Right lobe of liver (tissue), 6 donors: ENCODE data around the gene TBC1D7. TPM values are rescaled to one million over a fixed set of nuclear protein-coding genes. Genes with fewer than 3 reads are reported as not detected.

Experiments
- ATAC-seq, 4 donors: fragments of 200-7000 bp; cut with Tn5 transposase; one replicate each; pipeline ENCODE4 v1.9.1; 2020; ENCODE audit warnings: mild to moderate bottlenecking in 4 of 4, moderate library complexity in 4 of 4
- DNase-seq, 3 donors: peaks; one replicate each; pipeline ENCODE4 v3.0.0-alpha.2; 2020
- H3K27ac ChIP-seq, 3 donors: fragments of 200-600 bp; one replicate each; pipeline ENCODE4 v1.8.0; 2022
- H3K27me3 ChIP-seq, 2 donors: fragments of 200-600 bp; one replicate each; pipeline ENCODE4 v1.8.0; 2022
- H3K36me3 ChIP-seq, 4 donors: fragments of 200-600 bp; sonication (generic) in 1 of 4; one replicate each; pipeline versions ENCODE4 v1.5.1 to v1.8.0; 2017 to 2022; ENCODE audit warnings: control low read depth in 1 of 4
- H3K4me1 ChIP-seq, 4 donors: fragments of 200-600 bp; sonication (generic) in 1 of 4; one replicate each; pipeline versions ENCODE4 v1.5.1 to v1.8.0; 2017 to 2022; ENCODE audit warnings: control low read depth in 1 of 4
- H3K4me3 ChIP-seq, 3 donors: fragments of 200-600 bp; one replicate each; pipeline ENCODE4 v1.8.0; 2022
- H3K9me3 ChIP-seq, 4 donors: fragments of 200-600 bp; sonication (generic) in 1 of 4; one replicate each; pipeline versions ENCODE4 v1.5.1 to v1.8.0; 2017 to 2022; ENCODE audit warnings: control low read depth in 1 of 4
- CTCF ChIP-seq, 4 donors: fragments of 200-600 bp in 3 of 4; fragments of 450-650 bp in 1 of 4; IDR thresholded peaks; one replicate each; pipeline versions ENCODE4 v1.5.1 to v1.8.0; 2016 to 2022; ENCODE audit warnings: antibody characterized with exemption in 4 of 4, mild to moderate bottlenecking in 2 of 4
- POLR2A ChIP-seq: fragments of 450-650 bp; IDR thresholded peaks from one replicate; pipeline ENCODE4 v1.6.1; 2017; ENCODE audit warnings: antibody characterized with exemption, mild to moderate bottlenecking
- WGBS: methylation state at CpG from one replicate; pipeline ENCODE4 v1.1.6; 2018; ENCODE audit warnings: low coverage, low lambda C conversion rate; ENCODE audit not compliant: insufficient coverage; ENCODE audit errors: missing lambda C conversion rate; 5-methylcytosine and 5-hydroxymethylcytosine counted together
- intact Hi-C, 2 donors: fragments of 100-400 bp; cut with DNase I; formaldehyde crosslinking; loops; one replicate each; pipeline versions ENCODE4 v1.11.2 to v1.14.1; 2022
- total RNA-seq, 6 experiments: library from RNA; depleted of rRNA in 2 of 6; stranded (reverse); fragments of >200 nt in 2 of 6; fragmentation: NEBNext Ultra II Directional in 3 of 6; extraction: Animal tissue kit (Norgen Biotek cat#: 25700) in 3 of 6; gene quantifications; one replicate each; pipeline versions ENCODE4 v1.1.0 to v1.2.4, GENCODE V29; 2016 to 2023
- donor health status: DM: no; HTN: yes; CAD: no.
- donor health status: DM: no; HTN: no; CAD: no.
- donor health status: DM: no; HTN: no; CAD: no.
- donor health status: DM: no; HTN: yes; CAD: no.
- donor health status: DM: no; HTN: yes; CAD: no.

Gene TBC1D7
- total RNA-seq, 6 experiments from 2014 or later = 7.8 to 16.0 (median 9.7) TPM

- Histone ChIP-seq H3K4me3 (peak overlapping the region in 1 of 3 donors; percentile 23), H3K4me1 (peaks cover 0 to 11% (median 0%) of the 10 kb centered on the region in 4 donors), H3K36me3 (peaks cover 0 to 12% (median 0%) of the 10 kb centered on the region in 4 donors), H3K27me3 (no peaks in the 10 kb centered on the region), H3K27ac (peak overlapping the region in 1 of 3 donors; percentile 17), H3K9me3 (no peaks in the 10 kb centered on the region)
- ATAC-seq (peak; percentile 56 to 90 (median 86)), DNase-seq (peak in 2 of 3 donors; percentile 62 to 63)
- WGBS = 24% methylated on average over 9 of the region's 9 CpGs
- intact Hi-C loops = no loop called here
- TF ChIP-seq CTCF (IDR thresholded peaks at IDR 0.05) (no peak), POLR2A (no peak)
These were observed 38.5 kb downstream of the TBC1D7 start for GRCh38 chr6:13289789-13290318.

- Histone ChIP-seq H3K27ac (no peak overlapping the region), H3K27me3 (no peaks in the 10 kb centered on the region), H3K4me1 (peaks cover 0 to 11% (median 0%) of the 10 kb centered on the region in 4 donors), H3K4me3 (no peak overlapping the region), H3K9me3 (no peaks in the 10 kb centered on the region), H3K36me3 (peaks cover 0 to 3% (median 0%) of the 10 kb centered on the region in 4 donors)
- intact Hi-C loops = no loop called here
- DNase-seq = peak in 1 of 3 donors; percentile 37
- no peak for ATAC-seq
- 86% methylated on average over 8 of the region's 13 CpGs for WGBS
- no peak for TF ChIP-seq POLR2A
- TF ChIP-seq CTCF (IDR thresholded peaks at IDR 0.05) = no peak
These were observed 39.4 kb downstream of the TBC1D7 start for GRCh38 chr6:13288969-13289391.

DNA sequence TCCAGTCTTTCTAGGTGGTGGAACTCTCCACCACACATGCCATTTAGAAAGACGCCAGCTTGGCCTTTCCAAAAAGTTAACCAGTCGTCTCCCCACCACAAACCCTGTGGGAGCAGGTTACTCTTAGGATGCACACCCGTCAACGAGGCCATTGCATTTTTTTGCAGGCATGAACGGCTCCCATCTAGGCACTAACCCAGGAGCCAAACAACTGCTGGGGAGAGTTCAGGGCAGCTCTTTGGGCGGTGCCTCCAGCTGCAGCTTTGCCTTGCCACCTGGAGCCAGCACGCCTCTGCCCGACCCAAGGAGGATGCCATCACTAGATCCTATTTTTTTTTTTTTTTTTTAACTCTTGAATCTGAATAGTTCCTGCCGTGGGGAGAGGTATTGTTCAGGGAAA, 39.9 kb downstream of the TBC1D7 start:
- no peaks in the 10 kb centered on the region for H3K9me3 ChIP-seq
- WGBS = 94% methylated on average over 7 of the region's 9 CpGs
- ATAC-seq (no peak), DNase-seq (peak in 1 of 3 donors; percentile 26)
- H3K4me1 ChIP-seq = peaks cover 0 to 11% (median 0%) of the 10 kb centered on the region in 4 donors
- TF ChIP-seq POLR2A (no peak), CTCF (IDR thresholded peaks at IDR 0.05) (no peak)
- no peak overlapping the region for H3K4me3 ChIP-seq
- H3K36me3 ChIP-seq = no peaks in the 10 kb centered on the region
- intact Hi-C loops = no loop called here
- no peaks in the 10 kb centered on the region for H3K27me3 ChIP-seq
- no peak overlapping the region for H3K27ac ChIP-seq

DNA sequence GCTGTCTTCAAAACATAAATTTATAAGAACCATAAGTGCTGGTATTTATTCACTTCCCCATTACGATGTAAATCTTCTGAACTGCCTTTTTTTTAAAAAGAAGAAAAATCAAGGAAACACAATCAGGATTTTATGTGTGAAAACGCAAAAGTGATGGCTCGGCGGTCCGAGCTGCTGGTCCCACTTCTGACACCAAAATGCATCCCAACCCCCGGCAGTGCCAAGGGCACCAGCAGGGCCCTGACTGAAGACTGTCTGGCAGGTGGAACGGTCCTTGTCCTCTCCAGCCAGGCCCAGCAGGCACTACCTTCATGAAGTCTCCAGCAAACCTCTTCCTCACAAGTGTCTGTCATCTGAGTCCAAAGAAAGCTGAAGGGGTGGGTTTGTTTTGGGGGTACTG, 41.2 kb downstream of the TBC1D7 start:
- intact Hi-C loops = no loop called here
- 89% methylated on average over 6 of the region's 7 CpGs for WGBS

More for the DNA sequence above, 41.2 kb downstream of the TBC1D7 start:
- peak in 1 of 3 donors; percentile 30 for DNase-seq
- no peaks in the 10 kb centered on the region for H3K27me3 ChIP-seq
- no peak overlapping the region for H3K27ac ChIP-seq
- H3K9me3 ChIP-seq = no peaks in the 10 kb centered on the region
- no peak for ATAC-seq
- H3K4me3 ChIP-seq = no peak overlapping the region
- H3K4me1 ChIP-seq = peaks cover 0 to 11% (median 0%) of the 10 kb centered on the region in 4 donors
- no peaks in the 10 kb centered on the region for H3K36me3 ChIP-seq
- no peak for TF ChIP-seq POLR2A
- TF ChIP-seq CTCF (IDR thresholded peaks at IDR 0.05) = no peak
